HG03196 (cell line): ENCODE data around the gene LCP2.

Experiments used
- ATAC-seq: cut with Tn5 transposase; IDR thresholded peaks from one replicate; pipeline ENCODE4 v1.9.1; 2021; ENCODE audit not compliant: unreplicated experiment

The LCP2 gene

DNA sequence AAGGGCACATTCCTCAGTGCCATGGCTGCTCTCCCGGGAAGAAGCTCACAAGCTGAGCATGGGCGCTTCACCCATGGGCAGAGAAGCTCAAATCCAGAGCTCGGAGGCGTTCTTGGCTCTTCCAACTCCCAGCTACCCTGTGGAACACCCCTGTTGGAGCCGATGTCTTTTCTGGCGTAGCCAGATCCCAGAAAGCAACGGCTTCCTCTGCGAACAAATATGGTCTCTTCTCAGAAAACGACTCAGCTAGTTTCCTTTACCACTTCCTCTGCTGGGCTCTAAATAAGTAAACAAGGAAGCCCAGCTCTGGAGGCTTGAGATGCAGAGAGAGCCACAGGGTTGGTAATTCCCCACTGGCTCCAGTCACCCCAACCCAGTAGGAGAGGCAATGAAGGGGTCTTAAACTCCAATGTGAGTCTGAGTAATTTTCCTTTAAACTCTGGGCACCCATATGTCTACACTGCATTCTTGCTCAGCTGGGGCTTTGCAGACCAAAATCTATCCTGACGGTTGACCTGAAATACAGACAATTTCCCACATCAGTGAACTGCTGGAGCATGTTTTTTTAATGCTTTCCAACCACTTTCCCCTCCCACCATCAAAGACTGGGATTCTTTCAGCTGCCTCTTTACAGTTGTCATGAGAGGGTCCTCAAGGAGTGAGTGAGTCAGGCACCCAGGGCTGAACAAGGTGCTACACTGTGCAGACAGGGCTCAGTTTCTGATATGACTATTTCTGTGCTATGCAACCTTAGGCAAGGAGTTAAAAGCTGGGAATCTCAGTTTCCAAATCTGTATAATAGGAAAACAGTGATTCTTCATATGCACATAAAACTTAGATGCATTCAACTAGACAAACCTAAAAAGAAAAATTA is at the start of gene LCP2:
LCP2 (minus strand) TSS at position 189 of the 874 bp plus-strand sequence; CDS start at position 23, 166 bp downstream.
- peak; percentile 50 for ATAC-seq

DNA sequence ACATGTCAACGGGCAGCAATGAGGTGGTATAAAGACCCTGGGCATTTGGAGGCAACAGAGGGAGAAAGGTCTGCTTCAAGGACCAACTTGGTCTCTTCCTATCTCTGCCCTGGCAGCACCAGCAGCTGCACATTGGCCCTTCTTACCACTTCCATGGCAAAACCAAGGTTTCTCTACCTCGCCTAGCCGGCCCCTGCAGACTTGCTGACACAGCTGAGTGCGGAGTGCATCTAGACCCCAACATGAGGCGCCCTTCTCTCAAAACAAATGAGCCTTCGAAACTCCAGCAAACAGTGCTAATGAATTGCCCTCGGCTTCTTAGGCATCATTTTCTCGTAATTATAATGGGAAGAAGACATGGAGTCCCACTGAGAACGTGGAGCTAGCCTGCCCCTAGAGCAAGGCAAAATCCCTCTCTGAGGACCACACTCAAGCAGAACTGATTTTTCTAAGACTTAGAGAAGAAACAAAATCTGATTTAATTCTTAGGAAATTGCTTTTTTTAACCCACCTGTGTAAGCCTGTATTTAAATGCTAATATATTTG is 49.5 kb upstream of the LCP2 start:
- no peak for ATAC-seq

DNA sequence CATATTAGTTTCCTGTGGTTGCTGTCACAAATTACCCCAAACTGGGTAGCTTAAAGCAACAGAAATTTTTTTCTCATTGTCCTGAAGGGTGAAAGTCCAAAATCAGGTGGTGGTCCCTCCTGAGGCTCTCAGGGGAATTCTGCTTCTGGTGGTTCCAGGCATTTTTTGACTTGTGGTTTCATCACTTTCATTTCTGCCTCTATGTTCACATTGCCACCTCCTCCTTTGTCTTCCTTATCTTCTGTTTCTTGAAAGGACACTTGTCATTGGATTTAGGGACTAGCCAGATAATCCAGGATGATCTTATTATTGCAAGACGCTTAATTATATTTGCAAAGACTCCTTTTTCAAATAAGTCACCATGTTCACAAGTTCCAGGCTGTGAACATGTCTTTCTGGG is 48.4 kb upstream of the LCP2 start:
- no peak for ATAC-seq

DNA sequence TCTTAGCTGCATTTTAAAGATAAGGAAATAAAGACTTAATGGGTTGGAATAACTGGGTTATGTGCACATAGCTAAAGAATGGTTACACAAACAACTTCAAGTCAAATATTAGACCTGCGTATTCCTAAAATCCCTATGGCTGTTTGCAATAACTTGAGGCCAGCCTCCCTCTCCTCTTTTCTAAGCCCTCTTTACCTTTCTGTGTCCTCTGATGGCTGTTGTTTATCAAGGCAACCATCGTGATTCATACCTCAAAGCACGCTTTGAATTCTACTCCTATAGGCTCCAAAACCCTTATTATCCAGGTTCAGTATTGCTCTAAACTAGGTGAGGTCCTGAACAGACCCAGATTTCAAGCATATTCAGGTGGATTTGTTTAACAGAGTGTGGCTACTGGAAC is 45.6 kb upstream of the LCP2 start:
- no peak for ATAC-seq

DNA sequence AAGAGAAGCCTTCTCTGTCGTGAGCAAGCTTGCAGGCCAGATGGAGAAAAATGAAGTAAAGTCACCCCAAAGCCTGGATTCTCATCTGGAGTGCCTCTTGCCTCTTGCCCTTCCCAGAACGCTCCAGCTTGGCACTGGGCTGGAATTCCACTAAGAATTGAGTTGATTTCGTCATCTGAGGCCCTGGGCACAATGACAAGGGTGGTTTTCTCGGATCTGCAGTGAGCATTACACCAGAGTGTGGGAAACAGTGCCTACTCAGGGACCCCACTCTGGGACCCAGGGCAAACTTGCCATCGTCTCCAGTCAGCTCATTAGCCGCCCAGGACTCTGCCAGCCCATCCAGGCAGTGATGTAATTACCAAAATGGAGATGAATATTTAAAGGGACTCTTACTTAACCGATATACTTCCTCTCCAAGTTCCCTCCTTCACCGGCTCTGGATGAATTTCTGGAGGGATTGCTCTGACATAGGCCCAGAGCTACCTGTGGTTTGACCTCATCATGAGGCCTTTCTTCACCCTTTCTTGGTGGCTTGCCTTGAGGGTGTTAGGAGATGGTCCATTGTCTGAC is 44.7 kb upstream of the LCP2 start:
- no peak for ATAC-seq

DNA sequence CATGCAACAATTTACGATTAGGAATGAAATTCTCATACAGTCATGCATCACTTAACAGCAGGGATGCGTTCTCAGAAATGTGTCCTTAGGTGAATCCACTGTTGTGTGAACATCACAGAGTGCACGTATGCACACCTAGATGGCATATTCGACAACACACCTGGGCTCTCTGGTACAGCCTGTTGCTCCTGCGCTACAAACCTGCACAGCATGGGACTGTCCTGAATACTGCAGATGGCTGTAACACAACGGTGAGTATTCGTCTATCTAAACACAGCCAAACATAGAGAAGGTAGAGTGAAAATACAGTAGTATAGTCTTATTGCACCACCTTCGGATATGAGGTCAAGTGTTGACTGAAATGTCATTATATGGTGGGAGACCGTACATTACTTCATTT is 44.0 kb upstream of the LCP2 start:
- no peak for ATAC-seq

DNA sequence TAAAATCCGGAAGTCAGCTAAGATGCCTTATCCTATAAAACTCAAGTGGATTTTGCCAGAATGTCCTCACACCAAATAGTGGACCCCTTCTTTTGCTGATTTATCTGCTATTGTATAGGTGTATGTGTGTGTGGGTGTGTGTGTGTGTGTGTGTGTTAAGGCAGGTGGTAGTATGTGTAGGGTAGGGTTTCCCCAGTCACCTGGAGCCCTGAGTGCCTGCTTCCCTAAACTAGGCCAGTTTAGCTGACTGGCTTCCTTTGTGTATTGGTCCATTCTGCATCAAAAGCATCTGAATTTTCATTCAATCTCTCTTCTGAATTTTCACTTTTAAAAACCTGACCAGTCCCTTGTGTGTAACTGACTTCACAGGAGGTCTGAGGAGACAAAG is 42.2 kb upstream of the LCP2 start:
- ATAC-seq = no peak

DNA sequence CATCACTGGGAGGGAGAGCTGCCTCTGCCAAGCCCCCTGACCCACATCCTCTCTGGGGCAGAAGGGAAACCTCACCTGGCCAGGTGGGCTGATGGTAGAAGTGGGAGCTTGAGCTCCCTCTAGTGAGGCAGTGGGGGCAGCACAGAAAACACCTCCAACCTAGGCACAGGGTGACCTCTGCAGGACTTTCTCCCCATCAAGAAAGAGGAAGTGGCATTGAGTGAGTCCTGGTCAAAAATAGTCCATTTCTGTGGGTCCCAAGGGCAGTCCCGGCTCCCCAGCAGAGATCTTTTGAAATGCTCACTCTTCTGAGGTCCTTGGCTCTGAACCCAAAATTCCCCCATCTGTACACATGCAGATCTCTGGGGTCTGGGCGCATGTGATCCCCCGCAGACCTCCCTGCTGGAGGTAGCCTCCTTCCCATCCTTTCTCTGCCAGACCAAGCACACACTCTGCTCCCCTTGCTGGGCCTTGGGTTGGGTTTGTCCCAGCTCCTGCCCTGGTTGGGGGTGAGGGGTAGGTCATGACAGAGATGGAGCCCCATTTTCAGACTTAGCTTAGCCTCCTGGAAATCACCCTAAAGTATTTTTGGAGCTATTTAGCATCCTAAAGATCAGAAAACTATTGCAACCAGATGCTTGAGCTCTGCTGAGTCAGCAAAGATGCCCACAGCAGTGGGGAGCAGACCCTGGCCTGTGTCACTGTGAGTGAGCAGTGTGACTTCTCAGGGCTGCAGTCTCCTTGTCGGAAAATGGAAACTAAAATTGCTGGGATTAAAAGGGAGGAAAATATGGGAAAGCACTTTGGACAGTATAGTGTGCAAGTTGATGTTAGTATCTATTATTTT is 41.6 kb upstream of the LCP2 start:
- peak; percentile 86 for ATAC-seq

DNA sequence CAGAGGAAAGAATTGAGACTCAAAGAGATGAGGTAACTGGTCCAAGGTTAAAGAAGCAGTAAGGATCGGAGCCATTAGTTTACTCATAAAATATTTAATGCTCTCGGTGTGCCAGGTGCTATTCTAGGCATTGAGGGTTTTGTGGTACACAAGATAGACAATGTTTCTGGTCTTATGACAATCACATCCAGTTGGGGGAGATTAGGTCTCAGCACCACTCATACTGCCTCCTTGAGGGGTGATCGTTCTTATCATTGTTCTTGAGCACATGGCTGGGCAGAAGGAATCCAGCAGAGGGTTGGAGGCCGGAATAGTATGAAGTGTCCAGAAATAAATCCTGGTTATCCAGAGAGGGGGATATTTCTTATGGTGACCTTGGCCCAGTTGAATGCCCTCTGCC is 40.7 kb upstream of the LCP2 start:
- ATAC-seq = no peak

DNA sequence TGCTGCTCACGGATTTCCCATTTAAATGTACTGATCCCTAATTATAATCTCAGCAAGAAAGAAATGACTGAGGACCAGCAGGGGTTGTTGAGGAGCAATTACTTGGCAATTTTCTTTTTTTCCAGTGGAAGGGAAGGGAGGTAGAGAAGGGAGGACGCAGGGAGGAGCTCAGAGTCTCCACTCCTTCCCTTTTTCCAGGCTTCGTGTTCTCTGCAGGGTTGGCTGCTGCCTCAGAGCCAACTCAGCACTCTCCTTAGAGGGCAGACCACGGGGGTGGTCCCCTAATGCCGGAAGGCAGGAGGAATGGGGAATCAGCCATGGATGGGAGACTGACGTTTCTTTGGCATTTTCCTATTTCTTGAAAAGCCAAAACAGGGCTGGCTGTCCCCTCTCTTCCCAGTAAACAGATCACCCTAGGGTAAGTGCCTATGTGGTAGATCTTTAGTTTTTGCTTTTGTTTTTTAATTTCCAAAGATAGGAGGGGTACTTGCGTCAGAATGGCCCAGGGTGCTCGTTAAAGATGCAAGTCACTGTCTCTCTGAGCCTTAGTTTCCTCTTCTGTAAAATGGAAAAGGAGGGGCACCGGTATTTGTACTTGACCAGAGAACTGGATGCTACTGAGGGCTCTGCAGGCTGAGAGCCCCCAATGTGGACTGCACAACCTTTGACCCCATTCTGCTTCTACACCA is 39.6 kb upstream of the LCP2 start:
- ATAC-seq = no peak

DNA sequence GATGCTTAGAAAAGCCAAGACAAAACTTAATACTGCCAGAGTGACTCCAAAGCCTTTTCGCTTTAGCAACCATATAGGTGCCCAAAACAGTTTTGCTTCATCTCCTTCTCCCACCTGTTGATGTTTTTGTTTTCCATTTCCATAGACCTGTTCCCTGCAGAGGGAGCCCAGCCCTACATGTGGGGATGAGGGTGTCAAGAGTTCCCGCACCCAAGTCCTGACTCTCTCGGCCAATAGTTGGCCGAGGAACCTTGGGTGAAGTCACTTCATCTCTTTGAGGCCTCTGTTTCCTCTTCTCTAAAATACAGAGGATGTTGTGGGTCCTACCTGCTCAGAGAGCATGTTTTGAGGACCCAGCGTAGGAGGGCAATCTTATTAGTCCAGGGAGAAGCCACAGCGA is 38.5 kb upstream of the LCP2 start:
- no peak for ATAC-seq

DNA sequence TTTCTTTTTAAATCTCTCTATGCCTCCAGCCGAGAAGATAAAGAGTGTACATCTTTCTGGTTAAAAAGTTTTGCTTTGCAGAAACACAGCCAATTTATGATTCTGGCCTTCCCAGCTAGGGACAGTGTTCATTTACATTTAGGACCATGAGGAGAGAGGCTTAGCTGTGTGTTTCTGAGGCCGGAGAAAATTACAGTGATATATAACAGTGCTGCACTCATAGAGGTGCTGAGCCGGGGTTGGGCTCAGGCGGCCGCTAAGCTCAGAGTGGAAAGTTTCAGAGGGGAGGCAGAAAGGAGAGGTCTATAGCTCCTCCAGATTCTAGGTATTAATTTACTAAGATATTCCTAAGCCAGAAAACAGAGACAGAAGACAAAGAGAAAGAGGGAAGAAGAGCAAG is 37.0 kb upstream of the LCP2 start:
- ATAC-seq = no peak

DNA sequence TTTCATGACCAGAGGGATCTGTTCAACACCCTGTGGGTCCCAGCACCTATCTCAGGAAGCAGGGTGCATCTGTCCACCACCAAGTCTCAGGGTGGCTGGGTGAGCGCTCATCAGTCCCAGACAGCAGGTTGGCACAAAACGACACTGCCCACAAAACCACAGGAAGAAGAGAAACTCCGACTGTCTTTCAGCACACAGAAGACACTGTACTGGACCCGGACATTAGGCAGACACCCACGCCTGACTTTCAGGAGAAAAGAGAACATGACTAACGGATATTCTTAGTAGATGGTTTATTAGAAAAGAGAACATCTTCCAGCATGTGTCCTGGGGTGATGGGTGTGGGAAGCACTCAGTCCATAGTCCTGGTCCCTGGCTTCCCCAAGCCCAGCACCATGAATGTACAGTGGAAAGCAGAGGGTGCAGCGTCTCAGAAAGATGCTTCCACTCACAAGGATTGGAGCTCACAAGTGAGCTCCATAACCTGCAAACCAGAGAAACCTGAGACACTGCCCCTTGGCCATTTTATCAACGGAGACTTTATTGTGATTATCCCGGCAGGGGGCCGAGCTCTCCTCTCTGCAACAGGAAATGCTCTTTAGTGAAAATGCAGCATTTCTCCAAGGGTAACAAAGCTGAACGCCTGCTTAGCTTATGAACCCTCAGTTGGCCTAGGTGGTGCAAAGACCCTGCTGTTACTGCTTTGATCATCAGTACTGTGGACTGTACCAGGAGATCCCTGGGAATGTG is 35.8 kb upstream of the LCP2 start:
- ATAC-seq = peak; percentile 58

DNA sequence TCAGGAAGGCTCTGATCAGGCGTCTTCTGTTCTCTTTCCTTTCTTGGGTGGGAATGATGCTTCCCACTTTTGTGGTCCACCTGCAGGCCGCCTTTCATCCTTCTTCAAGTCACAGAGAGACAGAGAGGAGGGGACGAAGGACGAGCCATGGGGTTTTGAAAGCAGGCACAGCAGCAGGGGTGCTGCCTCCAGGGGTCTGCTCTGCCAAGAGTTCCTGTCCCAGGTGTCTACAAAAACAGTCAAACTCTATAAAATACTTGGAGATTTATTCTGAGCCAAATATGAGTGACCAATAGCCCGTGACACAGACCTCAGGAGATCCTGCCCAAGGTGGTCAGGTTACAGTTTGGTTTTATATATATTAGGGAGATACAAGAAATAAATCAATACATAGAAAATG is 34.5 kb upstream of the LCP2 start:
- no peak for ATAC-seq

DNA sequence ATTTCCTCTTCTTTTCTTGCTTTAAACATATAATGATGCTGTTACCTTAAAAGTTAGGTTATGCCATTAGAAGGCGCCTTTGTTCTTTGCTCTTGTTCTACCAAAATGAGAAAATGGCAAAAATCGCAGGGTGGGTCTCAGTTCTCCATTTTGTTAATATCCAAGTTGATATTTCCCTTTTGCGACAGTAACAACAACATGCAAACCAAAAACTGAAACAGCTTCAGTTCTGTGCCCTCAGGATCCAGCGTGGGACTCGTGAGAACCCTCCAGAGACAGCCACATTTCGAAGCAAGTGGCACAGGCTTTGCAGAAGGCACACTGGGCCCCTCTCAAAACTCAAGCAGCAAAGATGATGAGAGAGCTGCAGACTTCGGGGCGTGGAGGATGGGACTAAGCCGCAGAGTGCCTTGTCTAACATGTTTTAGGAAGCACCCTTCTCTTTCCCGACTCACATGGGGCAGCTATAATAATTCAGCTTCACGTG is 33.0 kb upstream of the LCP2 start:
- no peak for ATAC-seq

DNA sequence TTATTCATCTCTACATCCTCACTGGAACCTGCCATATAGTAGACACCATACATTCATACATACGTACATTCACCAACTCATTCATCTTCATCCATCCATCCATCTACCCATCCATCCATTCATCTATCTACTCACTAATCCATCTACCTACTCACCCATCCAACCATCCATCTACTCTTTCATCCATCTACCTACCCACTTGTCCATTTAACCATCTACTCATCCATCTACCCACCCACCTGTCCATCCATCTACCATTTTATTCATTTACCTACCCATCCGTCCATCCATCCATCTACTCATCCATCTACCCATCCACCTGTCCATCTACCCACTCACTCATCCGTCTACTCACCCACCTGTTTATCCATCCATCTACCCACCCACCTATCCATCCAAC is 31.9 kb upstream of the LCP2 start:
- ATAC-seq = no peak

DNA sequence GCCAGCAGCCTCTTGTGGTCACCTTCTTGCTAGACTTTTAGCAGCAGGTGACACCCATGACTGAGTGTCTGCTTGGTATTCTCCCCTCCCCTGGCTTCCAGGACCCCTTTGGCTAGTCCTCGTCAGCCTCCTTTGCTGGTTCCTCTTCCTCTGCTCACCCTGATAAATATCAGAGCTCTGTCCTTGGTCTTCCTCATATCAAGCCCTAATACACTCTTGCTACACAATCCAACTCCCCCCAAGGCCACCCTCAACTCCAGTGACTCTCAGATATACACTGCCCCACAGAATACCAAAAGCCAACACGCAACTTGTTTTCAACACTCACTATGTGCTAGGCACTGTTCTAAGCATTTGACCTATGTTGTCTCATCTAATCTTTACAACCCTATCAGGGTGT is 30.3 kb upstream of the LCP2 start:
- no peak for ATAC-seq

DNA sequence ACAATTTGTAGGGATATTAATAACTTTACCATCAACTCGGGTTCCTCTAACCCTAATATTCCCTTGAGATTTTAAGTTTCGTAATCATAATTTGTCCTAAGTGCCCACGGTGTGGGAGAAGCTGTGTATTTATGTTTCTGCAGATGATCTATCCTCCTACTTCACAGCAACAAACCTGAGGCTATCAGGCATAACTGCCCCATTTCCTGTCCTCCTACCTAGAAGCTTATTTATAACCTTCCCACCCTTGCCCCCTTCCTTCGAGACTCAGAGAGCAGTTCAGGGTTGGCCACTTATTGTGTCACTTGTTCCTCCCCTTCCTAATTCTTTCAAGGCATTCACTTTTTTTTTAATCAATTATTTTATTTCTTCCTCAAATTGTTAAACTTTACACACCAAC is 29.6 kb upstream of the LCP2 start:
- peak; percentile 39 for ATAC-seq

DNA sequence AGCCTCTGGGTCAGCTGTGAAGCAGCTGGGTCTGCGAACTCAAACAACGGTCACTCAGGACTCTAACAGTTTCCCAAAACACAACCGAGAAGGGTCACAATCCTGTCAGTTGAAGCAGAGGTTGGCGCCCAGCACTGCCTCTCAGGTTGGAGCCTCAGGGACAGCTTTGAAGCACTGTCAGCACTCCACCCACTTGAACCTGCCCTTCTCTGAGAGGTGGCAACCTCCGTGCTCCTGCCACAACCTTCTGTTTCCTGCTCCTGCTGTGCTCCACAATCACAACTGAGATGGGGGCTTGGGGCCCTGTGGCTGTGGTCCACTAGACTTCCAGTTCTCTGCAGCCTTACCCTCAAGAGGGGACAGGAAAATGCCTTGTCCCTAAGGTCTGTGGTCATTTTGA is 21.7 kb upstream of the LCP2 start:
- ATAC-seq = no peak

DNA sequence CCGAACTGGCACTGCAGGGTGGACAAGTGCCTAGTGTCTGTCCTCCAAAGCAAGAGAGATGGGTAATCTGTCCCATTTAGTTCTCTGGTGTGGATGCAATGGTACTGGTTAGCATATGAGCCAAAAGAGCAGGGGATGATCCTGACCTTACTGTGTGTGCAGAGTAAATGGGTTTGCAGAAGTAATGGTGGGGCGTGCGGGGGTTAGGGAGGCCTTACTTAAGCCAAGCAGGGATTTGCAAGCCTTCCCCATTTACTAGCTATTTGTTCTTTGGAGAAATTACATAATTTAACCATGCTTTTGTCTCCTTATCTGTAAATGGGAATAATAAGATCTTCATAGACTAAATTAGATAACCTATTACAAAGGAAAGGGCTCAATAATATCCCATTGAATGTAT is 19.9 kb upstream of the LCP2 start:
- ATAC-seq = no peak
